ENCODE results near the gene CHI3L2. TPM values are rescaled to one million over a fixed set of nuclear protein-coding genes. Genes with fewer than 3 reads are reported as not detected.

CHI3L2 gene
- total and polyA plus RNA-seq, 2 of the 4 experiments (the other 2 are of a cell fraction): 0.18 to 0.19 TPM

DNA sequence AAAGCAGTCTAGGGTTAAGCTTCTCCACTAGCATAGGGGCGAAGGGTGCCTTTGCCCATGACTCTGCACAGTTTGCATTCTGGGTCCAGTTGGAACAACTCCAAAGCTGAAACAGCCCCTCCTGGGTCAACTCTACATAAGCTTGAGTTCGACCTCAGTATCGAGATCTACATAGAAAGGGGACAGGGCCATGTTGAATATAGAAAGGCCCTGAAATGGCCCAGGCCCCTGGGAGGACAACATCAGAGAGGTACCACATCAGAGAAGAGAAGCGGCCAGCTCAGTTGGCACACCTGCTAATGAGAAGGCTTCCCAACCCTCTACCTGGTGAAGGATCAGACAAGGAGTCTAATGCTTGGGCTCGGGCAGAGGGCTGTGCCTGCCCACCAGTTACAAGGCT lies 28.7 kb upstream of the CHI3L2 start:
- no peaks in the 10 kb centered on the region for H3K36me3 ChIP-seq (ENCODE audit: control insufficient read depth, insufficient read depth, low read length)
- H2AK5ac ChIP-seq (ENCODE audit: low read depth, low read length): no peak overlapping the region
- H3K4me2 ChIP-seq (ENCODE audit: low read depth, low read length): no peak overlapping the region
- TF ChIP-seq FOS (IDR thresholded peaks at IDR 0.05; ENCODE audit: low read depth, low read length) (no peak), BHLHE40 (IDR thresholded peaks at IDR 0.05; ENCODE audit: low read depth, low read length) (no peak), MAFK (IDR thresholded peaks at IDR 0.05; ENCODE audit: low read depth, low read length) (no peak), CHD1 (IDR thresholded peaks at IDR 0.05; ENCODE audit: low read depth, low read length) (no peak), RFX5 (IDR thresholded peaks at IDR 0.05; ENCODE audit: low read depth, low read length) (no peak), MAZ (IDR thresholded peaks at IDR 0.05; ENCODE audit: borderline replicate concordance, low read depth, low read length) (no peak), RCOR1 (IDR thresholded peaks at IDR 0.05; ENCODE audit: insufficient replicate concordance, low read length) (no peak)
- TF ChIP-seq, protein P1, sequence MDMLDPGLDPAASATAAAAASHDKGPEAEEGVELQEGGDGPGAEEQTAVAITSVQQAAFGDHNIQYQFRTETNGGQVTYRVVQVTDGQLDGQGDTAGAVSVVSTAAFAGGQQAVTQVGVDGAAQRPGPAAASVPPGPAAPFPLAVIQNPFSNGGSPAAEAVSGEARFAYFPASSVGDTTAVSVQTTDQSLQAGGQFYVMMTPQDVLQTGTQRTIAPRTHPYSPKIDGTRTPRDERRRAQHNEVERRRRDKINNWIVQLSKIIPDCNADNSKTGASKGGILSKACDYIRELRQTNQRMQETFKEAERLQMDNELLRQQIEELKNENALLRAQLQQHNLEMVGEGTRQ (IDR thresholded peaks at IDR 0.05; ENCODE audit: low read depth, low read length): no peak
- no peak overlapping the region for H2BK15ac ChIP-seq (ENCODE audit: low read depth, low read length)
- peaks cover 10% of the 10 kb centered on the region for H3K27me3 ChIP-seq (ENCODE audit: control insufficient read depth, insufficient read depth, low read length)
- POLR2A ChIA-PET (ENCODE audit: unreplicated experiment): no interaction called here
- H3K18ac ChIP-seq (ENCODE audit: low read depth, low read length): no peak overlapping the region
- no peak overlapping the region for H3K4me3 ChIP-seq (ENCODE audit: insufficient read depth, low read depth, low read length)
- no CpG with 5 or more reads among the region's 5 CpGs for WGBS, 2 experiments (ENCODE audit: extremely low coverage in 2 of 2, insufficient read length in 1 of 2)
- H3K27ac ChIP-seq (ENCODE audit: insufficient read depth, low read length): no peak overlapping the region
- no peak overlapping the region for H3K4ac ChIP-seq (ENCODE audit: low read depth, low read length)
- in situ Hi-C loops (cut with MboI; ENCODE audit: low sequenced_read_pairs) (no loop called here), intact Hi-C loops (cut with micrococcal nuclease) (no loop called here), dilution Hi-C loops (cut with HindIII; ENCODE audit: low sequenced_read_pairs, unreplicated experiment) (no loop called here)
- no TSS peak for BruUV-seq (replicated peaks)
- no peak overlapping the region for H3K56ac ChIP-seq (ENCODE audit: extremely low read depth, insufficient read depth, low read length)
- H3K9ac ChIP-seq (ENCODE audit: low read depth, low read length): no peak overlapping the region
- no peak overlapping the region for H4K8ac ChIP-seq (ENCODE audit: low read depth in 2 of 2, low read length in 2 of 2)
- no peak overlapping the region for H2BK20ac ChIP-seq (ENCODE audit: low read depth, low read length)
- no peaks in the 10 kb centered on the region for H3K9me3 ChIP-seq (ENCODE audit: control insufficient read depth, insufficient read depth, low read length)
- H3K14ac ChIP-seq (replicated peaks; ENCODE audit: low read depth, low read length): no peak overlapping the region
- H2AK9ac ChIP-seq (replicated peaks; ENCODE audit: low read depth, low read length, poor library complexity): no peak overlapping the region
- peaks cover 20% of the 10 kb centered on the region for H3K4me1 ChIP-seq (ENCODE audit: control insufficient read depth, insufficient read depth, low read length)
- no peak overlapping the region for H4K91ac ChIP-seq (ENCODE audit: insufficient read depth, low read depth, low read length)
- no peak overlapping the region for H4K5ac ChIP-seq (ENCODE audit: low read depth, low read length)
- peaks cover 3% of the 10 kb centered on the region for H3K9me1 ChIP-seq (ENCODE audit: insufficient read depth, low read length)
- H2BK120ac ChIP-seq (ENCODE audit: low read depth, low read length): no peak overlapping the region
- DNase-seq (no peak), ATAC-seq (ENCODE audit: low read depth) (no peak)
- H2BK5ac ChIP-seq (ENCODE audit: low read depth, low read length, poor library complexity, severe bottlenecking): no peak overlapping the region
- CTCF ChIA-PET: no interaction called here
- H2AFZ ChIP-seq (replicated peaks; ENCODE audit: low read length, poor library complexity): no peak overlapping the region
- no peak overlapping the region for H3K23ac ChIP-seq (ENCODE audit: low read depth, low read length)
- no peaks in the 10 kb centered on the region for H4K20me1 ChIP-seq (ENCODE audit: insufficient read depth, low read length)
- H3K79me1 ChIP-seq (ENCODE audit: low read depth in 1 of 2, low read length in 2 of 2): no peaks in the 10 kb centered on the region
